IPS-NIHi7 (cell line): ENCODE results near the gene ADCY7.

ENCODE experiments used
- DNase-seq: peaks from one replicate; pipeline ENCODE4 v3.0.0; 2012; ENCODE audit warnings: mixed read lengths; ENCODE audit errors: extremely low spot score

Gene ADCY7

GRCh38 chr16:50267651-50268050 is 1.3 kb downstream of the ADCY7 start:
- no peak for DNase-seq

DNA sequence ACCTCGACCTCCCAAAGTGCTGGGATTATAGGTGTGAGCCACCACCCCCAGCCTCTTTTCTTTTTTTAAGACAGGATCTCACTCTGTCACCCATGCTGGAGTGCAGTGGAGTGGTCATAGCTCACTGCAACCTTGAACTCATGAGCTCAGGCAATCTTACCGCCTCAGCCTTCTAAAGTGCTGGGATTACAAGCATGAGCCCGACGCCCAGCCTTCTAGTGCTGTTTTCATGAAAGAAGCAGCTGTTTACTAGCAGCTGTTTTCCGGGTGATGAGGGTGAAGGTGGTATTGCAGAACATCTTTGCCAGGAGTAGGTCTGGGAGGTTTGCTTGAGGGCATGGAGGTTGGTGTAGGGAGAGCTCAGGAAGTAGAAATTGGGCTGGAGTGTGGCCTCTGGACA is 2.0 kb downstream of the ADCY7 start:
- no peak for DNase-seq

DNA sequence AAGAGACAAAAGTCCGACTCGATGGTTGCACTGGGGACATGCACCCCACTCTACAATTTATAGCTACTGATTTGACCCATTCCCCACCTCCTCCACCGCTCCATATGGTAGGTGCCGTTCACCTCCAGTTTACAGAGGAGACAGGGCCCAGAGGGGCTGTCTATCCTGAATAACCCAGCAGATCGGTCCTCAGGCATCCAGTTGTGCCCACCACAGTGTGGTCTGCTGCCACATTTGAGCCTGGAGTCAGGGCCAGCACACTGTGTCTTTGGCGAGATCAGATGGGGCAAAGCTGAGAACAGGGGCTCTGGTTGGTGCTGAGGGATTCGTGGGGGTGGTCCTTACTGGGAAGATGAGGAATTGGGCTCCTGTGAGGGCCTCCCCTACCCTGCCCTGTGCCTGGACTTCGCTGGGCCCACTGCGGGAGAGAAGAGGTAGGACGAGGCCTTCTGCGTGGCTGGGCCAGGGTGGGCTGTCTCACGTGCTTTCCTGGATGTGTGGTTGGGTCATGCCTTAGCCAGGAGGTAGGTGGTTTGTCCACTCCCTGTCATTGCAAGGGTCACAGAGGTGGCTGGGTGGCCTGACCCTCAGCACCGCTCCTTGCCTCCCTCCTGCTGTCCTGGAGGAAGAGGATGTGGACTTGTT is 2.8 kb downstream of the ADCY7 start:
- DNase-seq: no peak

DNA sequence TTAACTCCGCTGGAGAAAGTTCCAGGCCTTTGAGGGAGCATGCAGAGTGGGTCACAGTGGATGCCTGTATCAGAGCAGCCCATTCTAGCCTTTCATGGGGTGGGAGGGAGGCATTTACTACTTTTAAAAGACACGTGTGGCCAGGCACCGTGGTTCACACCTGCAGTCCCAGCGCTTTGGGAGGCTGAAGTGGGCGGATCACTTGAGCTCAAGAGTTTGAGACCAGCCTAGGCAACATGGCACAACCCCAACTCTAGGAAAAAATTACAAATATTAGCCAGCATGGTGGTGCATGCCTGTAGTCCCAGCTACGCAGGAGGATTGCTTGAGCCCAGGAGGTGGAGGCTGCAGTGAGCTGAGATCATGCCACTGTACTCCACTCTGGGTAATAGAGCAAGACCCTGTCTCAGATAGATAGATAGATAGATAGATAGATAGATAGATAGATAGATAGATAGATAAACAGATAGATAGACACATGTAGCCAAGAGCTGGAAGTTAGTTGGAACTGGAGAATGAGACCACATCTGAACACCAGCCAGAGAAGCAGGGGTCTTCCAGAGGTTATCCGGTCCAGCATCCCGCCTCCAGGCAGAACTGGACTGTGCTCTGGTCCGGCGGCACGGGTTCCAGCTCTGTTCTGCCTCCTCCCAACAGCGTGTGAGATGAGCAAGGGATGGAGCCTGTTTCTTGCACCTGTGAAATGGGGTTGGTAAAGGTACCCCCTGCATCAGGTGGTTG is 3.6 kb downstream of the ADCY7 start:
- no peak for DNase-seq

DNA sequence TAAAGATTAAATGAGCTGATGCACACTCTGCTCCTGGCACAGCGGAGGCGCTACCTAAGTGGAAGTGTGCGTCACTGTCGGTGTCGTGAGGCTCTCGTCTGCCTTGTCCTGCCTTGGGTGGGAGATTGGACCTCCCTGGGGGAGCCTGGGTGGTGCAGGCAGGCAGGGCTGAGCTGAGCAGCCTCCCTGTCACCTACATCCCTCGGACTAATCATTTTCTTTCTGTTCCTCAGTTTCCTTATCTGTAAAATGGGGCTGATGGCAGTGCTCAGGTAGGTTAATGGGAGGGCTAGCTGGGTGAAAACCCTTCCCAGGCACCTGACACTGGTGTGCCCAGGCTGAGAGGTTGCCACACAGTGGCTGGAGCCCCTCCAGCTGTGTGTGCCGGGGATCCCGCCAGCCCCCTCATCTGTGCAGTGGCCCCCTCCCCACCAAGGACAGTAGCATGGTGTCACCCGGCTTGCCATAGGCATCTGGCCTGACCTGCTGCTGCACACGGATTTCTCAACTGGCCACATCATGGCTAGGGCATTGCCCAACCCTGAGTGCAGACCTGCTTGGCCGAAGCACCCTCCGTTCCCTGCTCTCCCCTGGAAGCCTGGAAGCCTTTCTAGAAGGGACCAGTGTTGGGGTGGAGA is 4.3 kb downstream of the ADCY7 start:
- DNase-seq: no peak

GRCh38 chr16:50271148-50272041 is 5.0 kb downstream of the ADCY7 start:
- DNase-seq: no peak

- DNase-seq: no peak
Measured at GRCh38 chr16:50272111-50272571, 5.8 kb downstream of the ADCY7 start.

- no peak for DNase-seq
Measured at GRCh38 chr16:50272687-50273381, 6.5 kb downstream of the ADCY7 start.

DNA sequence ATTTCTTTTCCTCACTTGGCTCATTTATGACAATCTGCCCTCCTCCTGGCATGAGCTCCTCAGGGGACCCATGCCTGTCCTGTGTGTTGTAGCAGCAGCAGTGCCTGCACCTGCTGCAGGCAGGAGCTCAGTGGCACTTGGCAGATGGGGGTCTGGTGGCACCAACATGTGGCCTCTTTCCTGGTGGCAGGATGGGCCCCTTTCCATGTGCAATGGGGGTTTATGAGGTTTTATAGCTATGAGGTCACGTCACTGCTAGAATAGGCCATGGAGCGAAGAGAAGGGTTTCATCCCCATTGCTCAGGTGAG is 7.0 kb downstream of the ADCY7 start:
- no peak for DNase-seq

DNA sequence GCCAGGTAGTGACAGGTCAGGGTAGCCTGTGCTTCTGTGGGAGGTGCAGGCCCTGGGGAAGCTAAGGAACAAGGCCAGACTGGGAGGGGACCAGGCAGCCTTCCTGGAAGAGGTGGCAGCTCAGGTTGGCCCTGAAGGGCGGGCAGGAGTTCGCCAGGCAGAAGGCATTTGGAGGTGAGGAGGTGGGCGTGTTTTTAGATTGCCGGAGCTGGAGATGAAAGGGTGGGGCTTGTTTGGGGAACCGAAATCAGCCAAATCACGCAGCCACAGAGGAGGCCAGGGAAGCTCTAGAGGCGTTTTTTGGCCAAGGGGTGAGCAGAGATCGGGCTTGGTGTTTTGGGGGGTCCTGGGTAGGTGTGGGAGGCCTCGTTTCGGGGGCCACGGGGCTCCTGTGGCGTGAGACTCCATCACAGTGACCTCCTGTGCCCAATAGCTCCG is 7.6 kb downstream of the ADCY7 start:
- DNase-seq: no peak

DNA sequence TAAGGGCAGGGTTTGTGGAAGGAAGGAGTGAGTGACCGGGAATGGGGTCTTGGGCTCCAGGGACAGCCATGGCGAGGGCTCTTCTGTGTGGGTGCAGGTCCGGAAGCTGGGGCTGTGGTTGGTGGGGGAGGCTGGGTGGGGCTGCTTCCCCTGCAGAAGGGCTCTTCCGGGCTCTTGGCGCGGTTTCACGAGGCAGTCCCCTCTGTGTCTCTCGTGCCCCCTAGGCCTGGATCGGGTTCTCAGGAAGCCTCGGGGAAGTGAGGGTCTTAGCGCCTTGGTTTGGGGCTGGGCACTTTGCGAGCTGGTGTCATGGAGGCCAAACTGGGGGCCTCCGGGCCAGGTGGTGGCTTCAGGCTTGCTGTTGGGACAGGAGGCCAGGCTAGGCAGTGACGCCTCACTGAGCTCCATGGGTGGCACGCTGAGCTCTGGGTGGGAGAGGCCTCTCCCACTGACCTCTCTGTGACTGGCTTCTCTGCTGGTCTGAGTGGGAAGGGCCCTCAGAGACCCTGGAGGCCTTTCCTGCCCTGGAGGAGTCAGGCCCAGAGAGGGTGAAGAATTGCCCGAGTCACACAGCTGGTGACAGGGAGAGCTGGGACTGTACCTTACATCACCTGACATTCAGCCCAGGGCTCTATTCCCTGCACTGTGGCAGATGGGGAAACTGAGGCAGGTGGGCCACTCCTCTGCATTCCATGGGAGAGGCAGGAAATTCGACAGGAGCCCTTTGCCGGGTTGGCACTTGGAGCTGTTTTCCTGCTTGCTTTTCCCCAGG is 8.2 kb downstream of the ADCY7 start:
- no peak for DNase-seq

DNA sequence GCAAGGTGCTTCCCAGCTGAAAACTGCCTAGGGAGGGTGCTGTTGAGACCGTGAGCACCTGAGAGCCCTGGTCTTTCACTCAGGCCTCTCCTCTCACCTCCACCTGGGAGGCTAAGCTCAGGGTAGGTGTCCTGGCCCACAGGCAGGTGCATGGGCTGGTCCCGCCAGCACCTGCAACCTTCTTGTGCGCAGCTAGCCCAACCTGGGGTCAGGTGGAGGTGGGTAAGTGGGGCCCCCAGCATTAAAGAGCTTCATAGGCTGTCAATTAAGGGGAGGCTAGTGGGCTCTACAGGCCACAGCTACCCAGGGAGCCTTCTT is 8.7 kb downstream of the ADCY7 start:
- DNase-seq: no peak

- no peak for DNase-seq
Measured at GRCh38 chr16:50275428-50276325, 9.3 kb downstream of the ADCY7 start.

GRCh38 chr16:50276326-50276640 is 9.9 kb downstream of the ADCY7 start:
- no peak for DNase-seq

GRCh38 chr16:50276801-50277555 is 10.6 kb downstream of the ADCY7 start:
- DNase-seq: no peak

DNA sequence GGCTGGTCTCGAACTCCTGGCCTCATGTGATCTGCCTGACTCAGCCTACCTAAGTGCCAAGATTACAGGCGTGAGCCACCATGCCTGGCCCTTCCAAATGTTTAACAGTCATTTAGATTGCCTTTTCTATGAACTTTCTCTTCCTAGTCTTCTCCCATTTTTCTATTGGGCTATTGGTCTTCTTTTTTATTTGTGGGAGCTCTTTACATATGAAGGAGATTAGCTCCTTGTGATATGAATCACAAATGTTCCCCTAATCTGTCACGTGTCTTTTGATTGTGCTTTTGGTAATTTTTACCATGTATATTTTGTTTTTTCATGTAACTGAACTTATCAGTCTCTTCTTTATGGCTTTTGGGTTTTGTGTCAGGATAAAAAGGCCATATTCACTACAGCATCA is 11.9 kb downstream of the ADCY7 start:
- no peak for DNase-seq

DNA sequence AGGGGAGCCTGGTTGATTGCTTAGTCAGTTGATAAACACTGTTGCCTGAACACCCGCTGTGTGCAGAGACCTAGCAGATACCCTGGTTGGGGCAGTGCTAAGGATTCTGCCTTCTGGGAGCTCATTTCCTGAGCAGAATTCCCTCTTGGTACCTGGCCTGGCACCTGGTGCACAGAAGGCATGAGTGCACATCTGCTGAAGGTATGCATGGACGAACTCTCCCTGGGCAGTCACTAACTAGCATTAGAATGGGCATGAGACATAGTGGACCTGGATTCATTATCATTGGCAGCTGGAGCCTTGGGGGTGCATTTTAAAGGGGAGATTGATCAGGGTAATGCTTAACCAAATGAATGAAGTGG is 13.1 kb downstream of the ADCY7 start:
- no peak for DNase-seq

DNA sequence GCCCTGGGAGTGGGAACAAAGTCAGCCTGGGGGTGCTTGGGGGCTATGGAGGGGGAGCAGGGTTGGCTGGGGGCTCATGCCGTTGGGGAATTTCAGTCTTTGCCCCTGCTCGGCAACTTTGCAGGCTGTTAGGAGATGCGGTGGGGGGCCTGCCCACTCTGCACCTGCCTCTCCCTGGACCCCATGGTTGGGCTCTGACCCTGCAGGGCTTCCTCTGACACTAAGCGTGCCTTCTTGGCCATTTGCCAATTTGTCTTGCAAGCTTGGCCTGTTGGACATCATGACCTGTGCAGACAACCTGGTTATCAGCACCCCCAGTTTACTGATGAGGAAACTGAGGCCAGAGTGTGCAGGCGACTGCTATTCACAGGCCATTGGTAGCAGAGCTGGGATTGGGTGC is 14.6 kb downstream of the ADCY7 start:
- no peak for DNase-seq

DNA sequence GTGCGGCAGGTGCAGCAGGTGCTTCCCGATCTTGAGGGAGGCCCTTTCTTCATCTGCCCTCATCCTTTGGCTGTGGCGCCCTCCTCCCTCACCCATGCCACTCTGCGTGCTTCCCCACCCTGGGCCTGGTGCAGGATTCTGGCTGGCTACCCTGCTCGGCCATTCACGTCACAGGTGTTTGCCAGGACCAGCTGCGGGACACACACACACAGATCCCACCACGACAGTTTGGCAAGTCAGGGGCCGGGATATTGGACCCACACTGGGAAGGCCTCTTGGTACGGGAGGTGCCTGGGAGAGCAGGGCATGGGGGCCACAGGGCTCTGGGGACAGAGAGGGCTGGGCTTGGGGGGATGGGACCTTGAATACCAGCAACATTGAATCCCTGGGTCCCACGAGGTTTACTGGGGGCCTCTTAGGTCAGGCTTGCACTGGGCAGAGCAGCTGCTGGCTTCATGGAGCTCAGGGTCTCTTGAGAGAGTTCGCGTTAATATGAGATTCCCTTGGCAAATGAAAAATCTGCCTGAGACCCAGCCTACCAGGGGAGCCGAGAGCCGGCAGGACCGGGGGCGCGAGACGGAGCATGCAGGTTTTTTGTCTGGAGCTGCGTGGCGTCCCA is 15.1 kb downstream of the ADCY7 start:
- DNase-seq: no peak
